Measurements from ENCODE around the gene LRCH4. TPM values are rescaled to one million over a fixed set of nuclear protein-coding genes. Genes with fewer than 3 reads are reported as not detected.

The LRCH4 gene, protein sequence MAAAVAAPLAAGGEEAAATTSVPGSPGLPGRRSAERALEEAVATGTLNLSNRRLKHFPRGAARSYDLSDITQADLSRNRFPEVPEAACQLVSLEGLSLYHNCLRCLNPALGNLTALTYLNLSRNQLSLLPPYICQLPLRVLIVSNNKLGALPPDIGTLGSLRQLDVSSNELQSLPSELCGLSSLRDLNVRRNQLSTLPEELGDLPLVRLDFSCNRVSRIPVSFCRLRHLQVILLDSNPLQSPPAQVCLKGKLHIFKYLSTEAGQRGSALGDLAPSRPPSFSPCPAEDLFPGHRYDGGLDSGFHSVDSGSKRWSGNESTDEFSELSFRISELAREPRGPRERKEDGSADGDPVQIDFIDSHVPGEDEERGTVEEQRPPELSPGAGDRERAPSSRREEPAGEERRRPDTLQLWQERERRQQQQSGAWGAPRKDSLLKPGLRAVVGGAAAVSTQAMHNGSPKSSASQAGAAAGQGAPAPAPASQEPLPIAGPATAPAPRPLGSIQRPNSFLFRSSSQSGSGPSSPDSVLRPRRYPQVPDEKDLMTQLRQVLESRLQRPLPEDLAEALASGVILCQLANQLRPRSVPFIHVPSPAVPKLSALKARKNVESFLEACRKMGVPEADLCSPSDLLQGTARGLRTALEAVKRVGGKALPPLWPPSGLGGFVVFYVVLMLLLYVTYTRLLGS
- polyA plus RNA-seq (2013, experiment 1 of 2), result 20.9 TPM
- 20.1 TPM for polyA plus RNA-seq (2013, experiment 2 of 2)

DNA sequence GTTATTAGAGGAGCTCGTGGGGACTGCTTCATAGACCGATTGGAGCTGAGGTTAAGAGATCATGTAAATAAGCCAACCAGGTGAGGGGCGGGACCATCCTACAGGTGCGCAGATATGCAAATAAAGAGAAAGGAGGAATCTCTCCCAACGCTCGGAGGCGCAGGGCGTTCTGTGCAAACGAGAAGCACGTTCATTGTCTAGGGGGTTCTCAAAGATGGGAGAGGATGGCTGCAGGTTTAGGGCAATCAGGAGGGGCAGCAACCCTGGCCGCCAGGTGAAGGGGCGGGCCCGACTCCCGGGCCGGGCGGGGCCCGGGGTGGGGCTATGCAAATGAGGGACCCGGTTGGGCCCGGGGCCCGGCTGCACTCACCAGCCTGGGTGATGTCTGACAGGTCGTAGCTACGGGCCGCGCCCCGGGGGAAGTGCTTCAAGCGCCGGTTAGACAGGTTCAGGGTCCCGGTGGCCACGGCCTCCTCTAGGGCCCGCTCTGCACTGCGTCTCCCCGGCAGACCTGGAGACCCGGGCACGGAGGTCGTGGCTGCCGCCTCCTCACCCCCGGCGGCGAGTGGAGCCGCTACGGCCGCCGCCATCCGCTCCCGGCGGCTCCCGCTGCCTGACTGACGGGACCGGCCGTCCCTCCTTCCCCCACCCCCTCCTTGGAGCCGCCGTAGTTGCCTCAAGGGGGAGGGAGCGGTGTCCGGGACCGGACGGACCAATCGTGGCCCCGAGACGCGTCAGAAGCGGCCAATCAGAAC, at the start of gene LRCH4:
Gene LRCH4, minus strand, starts transcription at position 619 of the 755 bp plus-strand sequence. Its CDS starts 29 bp downstream, at position 590.
- Histone ChIP-seq H3K56ac (ENCODE audit: low read length) (peak within 1 kb of the TSS; percentile 98), H3K23ac (ENCODE audit: low read length) (peak within 1 kb of the TSS; percentile 97), H3K36me3 (ENCODE audit: control insufficient read depth, insufficient read depth, low read length) (peaks cover 8% of the 10 kb centered on the region), H3K79me2 (ENCODE audit: control insufficient read depth, insufficient read depth, low read length) (no peaks in the 10 kb centered on the region), H3K79me1 (ENCODE audit: low read length) (peaks cover 8% of the 10 kb centered on the region), H3K27me3 (ENCODE audit: insufficient read depth, low read length, poor library complexity) (no peaks in the 10 kb centered on the region), H3K4me1 (ENCODE audit: control insufficient read depth, low read depth, low read length) (peaks cover 13% of the 10 kb centered on the region), H2BK5ac (ENCODE audit: low read length) (peak within 1 kb of the TSS; percentile 94), H4K5ac (ENCODE audit: low read length) (no peak within 1 kb of the TSS), H2BK15ac (replicated peaks; ENCODE audit: low read depth) (no peak within 1 kb of the TSS), H2AK5ac (ENCODE audit: low read length) (peak within 1 kb of the TSS; percentile 85), H3K4me3 (ENCODE audit: low read length) (peak within 1 kb of the TSS; percentile 93), H4K8ac (ENCODE audit: low read depth, low read length) (no peak within 1 kb of the TSS), H3K4ac (ENCODE audit: low read depth, low read length) (peak within 1 kb of the TSS; percentile 90), H3K18ac (ENCODE audit: low read length) (peak within 1 kb of the TSS; percentile 81), H3K4me2 (ENCODE audit: low read length) (peak within 1 kb of the TSS; percentile 100), H2BK120ac (ENCODE audit: low read depth, low read length) (peak within 1 kb of the TSS; percentile 31), H3K27ac (ENCODE audit: low read depth, low read length) (peak within 1 kb of the TSS; percentile 92), H3K9ac (ENCODE audit: low read length) (peak within 1 kb of the TSS; percentile 98)
- no CpG with 5 or more reads among the region's 61 CpGs for WGBS (ENCODE audit: extremely low coverage, insufficient coverage, low lambda C conversion rate)
- peak; percentile 72 for DNase-seq

GRCh38 chr7:100632951-100633717, 47.2 kb upstream of the LRCH4 start:
- Histone ChIP-seq H3K27me3 (ENCODE audit: insufficient read depth, low read length, poor library complexity) (no peaks in the 10 kb centered on the region), H4K8ac (ENCODE audit: low read depth, low read length) (no peak overlapping the region), H3K36me3 (ENCODE audit: control insufficient read depth, insufficient read depth, low read length) (no peaks in the 10 kb centered on the region), H3K4me1 (ENCODE audit: control insufficient read depth, low read depth, low read length) (no peaks in the 10 kb centered on the region), H3K79me1 (ENCODE audit: low read length) (no peaks in the 10 kb centered on the region), H4K5ac (ENCODE audit: low read length) (no peak overlapping the region), H2BK5ac (ENCODE audit: low read length) (no peak overlapping the region), H2BK120ac (ENCODE audit: low read depth, low read length) (peak overlapping the region; percentile 15), H3K79me2 (ENCODE audit: control insufficient read depth, insufficient read depth, low read length) (no peaks in the 10 kb centered on the region), H3K4ac (ENCODE audit: low read depth, low read length) (peak overlapping the region; percentile 8), H3K56ac (ENCODE audit: low read length) (peak overlapping the region; percentile 86), H3K4me3 (ENCODE audit: low read length) (peak overlapping the region; percentile 46), H2AK5ac (ENCODE audit: low read length) (no peak overlapping the region), H2BK15ac (replicated peaks; ENCODE audit: low read depth) (no peak overlapping the region), H3K27ac (ENCODE audit: low read depth, low read length) (no peak overlapping the region), H3K18ac (ENCODE audit: low read length) (peak overlapping the region; percentile 32), H3K4me2 (ENCODE audit: low read length) (peak overlapping the region; percentile 99), H3K23ac (ENCODE audit: low read length) (no peak overlapping the region), H3K9ac (ENCODE audit: low read length) (peak overlapping the region; percentile 83)
- no CpG with 5 or more reads among the region's 72 CpGs for WGBS (ENCODE audit: extremely low coverage, insufficient coverage, low lambda C conversion rate)
- DNase-seq, result peak; percentile 40

GRCh38 chr7:100630066-100630465, 44.1 kb upstream of the LRCH4 start:
- no peak overlapping the region for H4K8ac ChIP-seq (ENCODE audit: low read depth, low read length)
- H4K5ac ChIP-seq (ENCODE audit: low read length), result no peak overlapping the region
- no peak overlapping the region for H3K56ac ChIP-seq (ENCODE audit: low read length)
- H3K27ac ChIP-seq (ENCODE audit: low read depth, low read length), result no peak overlapping the region
- no peaks in the 10 kb centered on the region for H3K36me3 ChIP-seq (ENCODE audit: control insufficient read depth, insufficient read depth, low read length)
- no CpG with 5 or more reads among the region's 4 CpGs for WGBS (ENCODE audit: extremely low coverage, insufficient coverage, low lambda C conversion rate)
- no peaks in the 10 kb centered on the region for H3K79me1 ChIP-seq (ENCODE audit: low read length)
- H3K23ac ChIP-seq (ENCODE audit: low read length), result no peak overlapping the region
- no peaks in the 10 kb centered on the region for H3K4me1 ChIP-seq (ENCODE audit: control insufficient read depth, low read depth, low read length)
- no peaks in the 10 kb centered on the region for H3K79me2 ChIP-seq (ENCODE audit: control insufficient read depth, insufficient read depth, low read length)
- H3K9ac ChIP-seq (ENCODE audit: low read length), result no peak overlapping the region
- H3K4ac ChIP-seq (ENCODE audit: low read depth, low read length), result no peak overlapping the region
- no peak overlapping the region for H2AK5ac ChIP-seq (ENCODE audit: low read length)
- no peak overlapping the region for H2BK5ac ChIP-seq (ENCODE audit: low read length)
- H3K4me3 ChIP-seq (ENCODE audit: low read length), result no peak overlapping the region
- no peak overlapping the region for H3K18ac ChIP-seq (ENCODE audit: low read length)
- H2BK120ac ChIP-seq (ENCODE audit: low read depth, low read length), result no peak overlapping the region
- no peak overlapping the region for H2BK15ac ChIP-seq (replicated peaks; ENCODE audit: low read depth)
- no peak overlapping the region for H3K4me2 ChIP-seq (ENCODE audit: low read length)
- H3K27me3 ChIP-seq (ENCODE audit: insufficient read depth, low read length, poor library complexity), result no peaks in the 10 kb centered on the region
- DNase-seq, result no peak

DNA sequence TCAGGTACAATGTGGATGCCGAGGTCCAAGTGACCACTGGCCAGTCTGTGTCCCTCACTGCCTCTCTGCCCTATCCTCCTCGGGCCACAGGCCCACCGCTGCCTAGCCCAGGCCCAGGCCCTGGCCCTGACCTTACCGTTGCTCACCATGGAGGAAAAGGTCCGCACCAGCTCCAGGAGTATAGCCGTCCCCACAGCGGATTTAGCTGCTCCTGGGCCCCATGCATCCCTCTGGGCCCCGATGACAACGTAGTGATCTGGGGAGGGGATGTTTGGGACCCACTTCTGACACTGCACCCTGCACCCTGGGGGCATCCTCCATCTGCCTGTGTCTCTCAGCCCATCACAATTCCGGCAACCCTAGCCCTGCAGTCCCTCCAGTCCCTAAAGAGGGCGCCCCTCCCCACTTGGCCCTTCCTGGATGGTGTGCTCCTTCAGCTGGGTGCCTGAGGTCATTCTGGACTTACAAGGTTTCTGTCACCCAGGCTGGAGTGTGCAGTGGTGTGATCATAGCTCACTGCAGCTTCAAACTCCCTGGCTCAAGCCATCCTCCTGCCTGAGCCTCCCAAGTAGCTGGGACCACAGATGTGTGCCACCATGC, 43.3 kb upstream of the LRCH4 start:
- Histone ChIP-seq H2BK15ac (replicated peaks; ENCODE audit: low read depth) (no peak overlapping the region), H3K23ac (ENCODE audit: low read length) (no peak overlapping the region), H2BK120ac (ENCODE audit: low read depth, low read length) (no peak overlapping the region), H4K8ac (ENCODE audit: low read depth, low read length) (no peak overlapping the region), H3K36me3 (ENCODE audit: control insufficient read depth, insufficient read depth, low read length) (no peaks in the 10 kb centered on the region), H3K4me2 (ENCODE audit: low read length) (no peak overlapping the region), H3K79me1 (ENCODE audit: low read length) (no peaks in the 10 kb centered on the region), H3K4ac (ENCODE audit: low read depth, low read length) (no peak overlapping the region), H3K4me1 (ENCODE audit: control insufficient read depth, low read depth, low read length) (no peaks in the 10 kb centered on the region), H2BK5ac (ENCODE audit: low read length) (no peak overlapping the region), H3K27me3 (ENCODE audit: insufficient read depth, low read length, poor library complexity) (no peaks in the 10 kb centered on the region), H2AK5ac (ENCODE audit: low read length) (no peak overlapping the region), H3K9ac (ENCODE audit: low read length) (no peak overlapping the region), H3K4me3 (ENCODE audit: low read length) (no peak overlapping the region), H3K56ac (ENCODE audit: low read length) (no peak overlapping the region), H3K27ac (ENCODE audit: low read depth, low read length) (no peak overlapping the region), H3K18ac (ENCODE audit: low read length) (no peak overlapping the region), H3K79me2 (ENCODE audit: control insufficient read depth, insufficient read depth, low read length) (no peaks in the 10 kb centered on the region), H4K5ac (ENCODE audit: low read length) (no peak overlapping the region)
- no CpG with 5 or more reads among the region's 11 CpGs for WGBS (ENCODE audit: extremely low coverage, insufficient coverage, low lambda C conversion rate)
- peak; percentile 78 for DNase-seq

DNA sequence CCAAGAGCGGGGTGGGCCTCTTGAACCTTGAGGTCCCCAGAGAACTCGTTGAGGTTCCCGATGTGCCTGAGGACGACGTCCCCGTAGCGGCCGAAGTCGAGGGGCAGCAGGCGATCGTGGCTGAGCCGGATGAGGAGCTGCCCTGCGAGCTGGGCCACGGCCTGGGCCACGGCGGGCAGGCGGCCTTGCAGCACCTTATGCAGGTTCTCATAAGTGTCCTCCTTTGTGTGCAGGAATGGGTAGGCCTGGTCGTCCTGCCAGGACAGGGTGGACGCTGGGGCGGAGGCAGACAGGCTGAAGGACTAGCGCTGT, 41.3 kb upstream of the LRCH4 start:
- Histone ChIP-seq H4K8ac (ENCODE audit: low read depth, low read length) (no peak overlapping the region), H2BK5ac (ENCODE audit: low read length) (no peak overlapping the region), H4K5ac (ENCODE audit: low read length) (no peak overlapping the region), H3K79me2 (ENCODE audit: control insufficient read depth, insufficient read depth, low read length) (no peaks in the 10 kb centered on the region), H2BK15ac (replicated peaks; ENCODE audit: low read depth) (no peak overlapping the region), H3K36me3 (ENCODE audit: control insufficient read depth, insufficient read depth, low read length) (no peaks in the 10 kb centered on the region), H3K23ac (ENCODE audit: low read length) (no peak overlapping the region), H3K27me3 (ENCODE audit: insufficient read depth, low read length, poor library complexity) (no peaks in the 10 kb centered on the region), H2BK120ac (ENCODE audit: low read depth, low read length) (no peak overlapping the region), H3K4me2 (ENCODE audit: low read length) (no peak overlapping the region), H3K9ac (ENCODE audit: low read length) (no peak overlapping the region), H3K4ac (ENCODE audit: low read depth, low read length) (no peak overlapping the region), H3K27ac (ENCODE audit: low read depth, low read length) (no peak overlapping the region), H3K4me3 (ENCODE audit: low read length) (no peak overlapping the region), H3K4me1 (ENCODE audit: control insufficient read depth, low read depth, low read length) (no peaks in the 10 kb centered on the region), H3K18ac (ENCODE audit: low read length) (no peak overlapping the region), H2AK5ac (ENCODE audit: low read length) (no peak overlapping the region), H3K56ac (ENCODE audit: low read length) (no peak overlapping the region), H3K79me1 (ENCODE audit: low read length) (no peaks in the 10 kb centered on the region)
- WGBS (ENCODE audit: extremely low coverage, insufficient coverage, low lambda C conversion rate), result no CpG with 5 or more reads among the region's 21 CpGs
- DNase-seq, result no peak

All from mesendoderm (in vitro differentiated cells).